Epithelial cell of proximal tubule (primary cell): ENCODE data around the gene RBM7. TPM values are rescaled to one million over a fixed set of nuclear protein-coding genes. Genes with fewer than 3 reads are reported as not detected.

Source experiments
- DNase-seq: peaks from one replicate; pipeline ENCODE4 v3.0.0-alpha.2; 2011; ENCODE audit warnings: low read depth
- H3K4me3 ChIP-seq: 2 replicates; pipeline ENCODE4 v1.5.1; 2011; ENCODE audit warnings: low read depth, mild to moderate bottlenecking, low read length
- CTCF ChIP-seq: conservative IDR thresholded peaks from 2 replicates; pipeline ENCODE4 v1.5.1; 2012; ENCODE audit warnings: low read depth, mild to moderate bottlenecking, low read length
- total RNA-seq: library from RNA; depleted of rRNA; stranded (reverse); fragments of >200 nt; gene quantifications from 2 replicates; pipeline ENCODE4 v1.2.3, GENCODE V29; 2015

Gene RBM7
- total RNA-seq, 1 donor from 2014 or later: 15.2 TPM

- peak within 1 kb of the TSS; percentile 97 for H3K4me3 ChIP-seq
- TF ChIP-seq CTCF: peak; percentile 37
- peak; percentile 63 for DNase-seq
Measured at GRCh38 chr11:114439229-114440120, 39.0 kb downstream of the RBM7 start, which contains the start of gene REXO2. REXO2 (plus strand) TSS chr11:114439467; CDS start chr11:114439529, 62 bp downstream.

GRCh38 chr11:114440121-114440860 is 39.8 kb downstream of the RBM7 start:
- no peak for DNase-seq
- no peak for TF ChIP-seq CTCF
- peak overlapping the region; percentile 97 for H3K4me3 ChIP-seq

- no peak for TF ChIP-seq CTCF
- no peak for DNase-seq
- H3K4me3 ChIP-seq: peak overlapping the region; percentile 97
Measured at GRCh38 chr11:114440971-114441763, 40.7 kb downstream of the RBM7 start.

GRCh38 chr11:114441921-114442320 is 41.5 kb downstream of the RBM7 start:
- no peak overlapping the region for H3K4me3 ChIP-seq
- no peak for DNase-seq
- TF ChIP-seq CTCF: no peak

- DNase-seq: no peak
- no peak for TF ChIP-seq CTCF
- no peak overlapping the region for H3K4me3 ChIP-seq
Measured at GRCh38 chr11:114442536-114442935, 42.1 kb downstream of the RBM7 start.

GRCh38 chr11:114447444-114447843 is 47.0 kb downstream of the RBM7 start:
- H3K4me3 ChIP-seq: no peak overlapping the region
- no peak for TF ChIP-seq CTCF
- no peak for DNase-seq
